Heart left ventricle (tissue), 13 donors: ENCODE measurements around the gene S100A7.

Experiments
- POLR2A ChIP-seq, 2 donors: fragments of 450-650 bp; IDR thresholded peaks; one replicate each; pipeline ENCODE4 v1.6.1; 2017; ENCODE audit warnings: antibody characterized with exemption in 2 of 2, mild to moderate bottlenecking in 2 of 2, moderate library complexity in 2 of 2
- TF ChIP-seq, protein P1 (sequence below), 12 donors: fragments of 200-600 bp; sonication (generic) in 4 of 12; IDR thresholded peaks; one replicate each; pipeline versions ENCODE4 v1.5.0 to v1.8.0; 2018 to 2022; ENCODE audit warnings: antibody characterized with exemption in 12 of 12, mild to moderate bottlenecking in 5 of 12
- donor health status: ischemic (EF 13 %, LVEDD 7.1; RV severe dilation, severe dysfunction).
- donor health status: DM: no; HTN: yes; CAD: no.
- donor health status: DM: no; HTN: no; CAD: no.
- donor health status: ischemic (EF 25% LVEDD 6.9; RV normal size, moderate dysfunction).
- donor health status: ischemic (EF 25% LVEDD 5.7; RV mildly dilated, moderate dysfunction).
- donor health status: ischemic (EF 35%, LVEDD 5.7; RV mildly dilated, moderate dysfunction).
- donor health status: nonischemic (EF 11% LVEDD 7.7; RV severe dilation, severe dysfunction).
- donor health status: DM: yes; HTN: yes; CAD: no.
- donor health status: PGD.
- donor health status: ischemic (EF 29% LVEDD 5.4; RV normal size, mild dysfunction).
- donor health status: nonischemic (EF 23%, LVEDD 6.1; RV moderate dilation, normal function).

DNA sequence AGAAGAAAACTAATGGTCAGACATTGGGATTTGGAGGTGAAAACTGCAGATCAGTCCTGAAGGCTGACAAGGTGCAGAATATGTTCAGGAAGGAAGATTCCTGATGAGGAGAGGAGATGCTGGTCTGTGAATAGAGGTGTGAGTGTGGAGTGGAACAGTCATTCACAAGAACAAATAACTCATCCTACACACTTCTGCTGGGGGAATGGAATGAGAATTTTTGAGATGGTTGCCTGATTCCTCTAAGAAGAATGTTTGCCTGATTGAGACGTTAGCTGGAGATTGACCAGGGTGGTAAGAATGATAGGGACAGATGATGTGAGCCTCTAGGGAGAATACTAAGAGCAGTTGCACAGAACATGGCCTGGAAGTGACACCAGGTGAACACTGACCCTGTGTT lies 4.1 kb downstream of the S100A7 start:
- TF ChIP-seq, protein P1, sequence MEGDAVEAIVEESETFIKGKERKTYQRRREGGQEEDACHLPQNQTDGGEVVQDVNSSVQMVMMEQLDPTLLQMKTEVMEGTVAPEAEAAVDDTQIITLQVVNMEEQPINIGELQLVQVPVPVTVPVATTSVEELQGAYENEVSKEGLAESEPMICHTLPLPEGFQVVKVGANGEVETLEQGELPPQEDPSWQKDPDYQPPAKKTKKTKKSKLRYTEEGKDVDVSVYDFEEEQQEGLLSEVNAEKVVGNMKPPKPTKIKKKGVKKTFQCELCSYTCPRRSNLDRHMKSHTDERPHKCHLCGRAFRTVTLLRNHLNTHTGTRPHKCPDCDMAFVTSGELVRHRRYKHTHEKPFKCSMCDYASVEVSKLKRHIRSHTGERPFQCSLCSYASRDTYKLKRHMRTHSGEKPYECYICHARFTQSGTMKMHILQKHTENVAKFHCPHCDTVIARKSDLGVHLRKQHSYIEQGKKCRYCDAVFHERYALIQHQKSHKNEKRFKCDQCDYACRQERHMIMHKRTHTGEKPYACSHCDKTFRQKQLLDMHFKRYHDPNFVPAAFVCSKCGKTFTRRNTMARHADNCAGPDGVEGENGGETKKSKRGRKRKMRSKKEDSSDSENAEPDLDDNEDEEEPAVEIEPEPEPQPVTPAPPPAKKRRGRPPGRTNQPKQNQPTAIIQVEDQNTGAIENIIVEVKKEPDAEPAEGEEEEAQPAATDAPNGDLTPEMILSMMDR (IDR thresholded peaks at IDR 0.05) = no peak
- TF ChIP-seq POLR2A (IDR thresholded peaks at IDR 0.05) = no peak
